ENCODE results near the gene ZCCHC24. TPM values are rescaled to one million over a fixed set of nuclear protein-coding genes. Genes with fewer than 3 reads are reported as not detected.
A peak's percentile ranks its signal among the peaks of the same experiment; 100 is the strongest.

ZCCHC24 gene
- total and polyA plus RNA-seq, 2 of the 8 experiments (the other 6 are each of a cell fraction or from before 2014, with no cell fraction given) = 3.9 to 6.9 TPM

DNA sequence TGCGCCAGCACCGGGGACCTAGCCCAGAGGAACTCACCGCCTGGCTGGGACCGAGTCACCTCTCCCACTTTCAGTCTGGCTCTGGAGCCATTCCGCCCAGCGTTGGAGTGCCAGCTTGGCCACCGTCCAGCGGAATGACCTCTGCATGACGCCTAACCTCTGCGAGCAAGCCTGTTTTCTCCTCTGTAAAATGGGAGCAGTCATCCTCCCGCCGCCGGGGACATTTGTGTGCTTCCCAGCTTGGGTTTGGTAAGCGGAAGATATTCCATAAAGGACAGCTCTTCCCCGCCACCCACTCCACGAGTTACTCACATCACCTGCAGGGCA, 1.3 kb upstream of the ZCCHC24 start:
- Histone ChIP-seq H3K23ac (ENCODE audit: insufficient read length) (no peak overlapping the region), H2AK5ac (ENCODE audit: low read depth, low read length) (no peak overlapping the region), H2BK20ac (ENCODE audit: low read length) (no peak overlapping the region), H3K79me2 (ENCODE audit: control insufficient read depth in 1 of 2, insufficient read depth in 2 of 2, low read length in 2 of 2) (no peaks in the 10 kb centered on the region), H4K20me1 (replicated peaks in 1 of 2; ENCODE audit: control insufficient read depth in 1 of 2, insufficient read depth in 2 of 2, low read length in 2 of 2) (peaks cover 2 to 3% of the 10 kb centered on the region in 2 experiments), H3K27ac (ENCODE audit: low read depth, low read length) (no peak overlapping the region), H2BK5ac (ENCODE audit: low read depth, low read length) (no peak overlapping the region), H3K14ac (ENCODE audit: insufficient read length) (no peak overlapping the region), H3K9ac (replicated peaks in 1 of 4; ENCODE audit: extremely low read depth in 1 of 4, low read depth in 3 of 4, low read length in 3 of 4) (no peak overlapping the region), H4K8ac (ENCODE audit: extremely low read depth, insufficient read depth, low read length) (no peak overlapping the region), H3K79me1 (ENCODE audit: low read depth, low read length) (no peaks in the 10 kb centered on the region), H3K4ac (replicated peaks; ENCODE audit: insufficient read length, low read depth, low read length) (no peak overlapping the region), H4K5ac (ENCODE audit: insufficient read length, low read depth, low read length) (no peak overlapping the region), H3K4me2 (ENCODE audit: insufficient read depth in 1 of 2, low read depth in 2 of 2, low read length in 2 of 2) (peak overlapping the region; percentile 83 to 94), H2AFZ (ENCODE audit: low read length) (no peak overlapping the region), H3K56ac (replicated peaks; ENCODE audit: insufficient read length, low read depth, low read length) (no peak overlapping the region), H3K18ac (ENCODE audit: extremely low read depth, low read length) (peak overlapping the region; percentile 83; the same call in 1 of the 2 replicates), H2BK120ac (replicated peaks; ENCODE audit: low read depth, low read length) (no peak overlapping the region), H3K9me3 (ENCODE audit: insufficient read depth in 2 of 2, low read depth in 1 of 2, low read length in 1 of 2) (no peaks in the 10 kb centered on the region), H3K23me2 (ENCODE audit: low read depth, low read length) (peaks cover 20% of the 10 kb centered on the region), H3K27me3 (replicated peaks in 1 of 4; ENCODE audit: control insufficient read depth in 3 of 4, extremely low read depth in 1 of 4, insufficient read depth in 3 of 4, low read length in 3 of 4) (peaks cover 0 to 44% (median 30%) of the 10 kb centered on the region in 4 experiments; a peak in 6 of 7 replicates), H2BK12ac (ENCODE audit: low read depth, low read length) (peak overlapping the region; percentile 27; the same call in 1 of the 2 replicates), H3K36me3 (ENCODE audit: control insufficient read depth in 2 of 4, insufficient read depth in 4 of 4, low read length in 3 of 4) (no peaks in the 10 kb centered on the region), H2BK15ac (ENCODE audit: low read length) (0 out of 2 replicates have a peak overlapping the region, but pooled peaks have one; percentile 81), H3K4me1 (replicated peaks in 1 of 4; ENCODE audit: control insufficient read depth in 3 of 4, insufficient read depth in 4 of 4, low read length in 3 of 4) (peaks cover 6 to 21% (median 10%) of the 10 kb centered on the region in 4 experiments; a peak in 5 of 7 replicates), H3K4me3 (ENCODE audit: extremely low read depth in 1 of 4, insufficient read depth in 2 of 4, low read depth in 3 of 4, low read length in 4 of 4) (peak overlapping the region; percentile 43 to 68 (median 49)), H4K91ac (replicated peaks; ENCODE audit: insufficient read length, low read length) (no peak overlapping the region)
- 23% methylated on average over 16 of the region's 16 CpGs; no CpG with 5 or more reads in 1 of the 2 experiments for WGBS, 2 experiments (ENCODE audit: extremely low coverage in 1 of 2, insufficient coverage in 1 of 2, insufficient read length in 1 of 2, insufficient replicate concordance in 2 of 2, low coverage in 1 of 2, low lambda C conversion rate in 2 of 2, missing lambda C conversion rate in 1 of 2)
- CTCF ChIA-PET (ENCODE audit: partially characterized antibody) = interaction anchor here (0.6 to 3.3 kb wide), 4 partner anchors 10 to 46 kb away, joined by 3 to 14 read pairs (median 4); no protein-coding TSS in a partner anchor
- DNase-seq (ENCODE audit: low read depth in 1 of 2, low spot score in 2 of 2) (no peak), FAIRE-seq (no peak)
- POLR2A ChIA-PET (ENCODE audit: partially characterized antibody) = interaction anchor here (0.6 kb wide), 2 partner anchors 12 to 1993 kb away, joined by 3 to 4 read pairs; no protein-coding TSS in a partner anchor
- TF ChIP-seq HDAC6 (IDR thresholded peaks at IDR 0.05; ENCODE audit: low read depth, low read length) (no peak), KDM4A (IDR thresholded peaks at IDR 0.05; ENCODE audit: low read depth, low read length, severe bottlenecking) (peak; percentile 29), CEBPB (IDR thresholded peaks at IDR 0.05; ENCODE audit: low read depth, low read length) (no peak), TAF1 (IDR thresholded peaks at IDR 0.05; ENCODE audit: low read depth, low read length) (no peak)
- TF ChIP-seq, protein P1, sequence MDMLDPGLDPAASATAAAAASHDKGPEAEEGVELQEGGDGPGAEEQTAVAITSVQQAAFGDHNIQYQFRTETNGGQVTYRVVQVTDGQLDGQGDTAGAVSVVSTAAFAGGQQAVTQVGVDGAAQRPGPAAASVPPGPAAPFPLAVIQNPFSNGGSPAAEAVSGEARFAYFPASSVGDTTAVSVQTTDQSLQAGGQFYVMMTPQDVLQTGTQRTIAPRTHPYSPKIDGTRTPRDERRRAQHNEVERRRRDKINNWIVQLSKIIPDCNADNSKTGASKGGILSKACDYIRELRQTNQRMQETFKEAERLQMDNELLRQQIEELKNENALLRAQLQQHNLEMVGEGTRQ (IDR thresholded peaks at IDR 0.05; ENCODE audit: low read length) = no peak
